Measurements from ENCODE around the gene FBXO45. TPM values are rescaled to one million over a fixed set of nuclear protein-coding genes. Genes with fewer than 3 reads are reported as not detected.

Gene FBXO45
- total and polyA plus RNA-seq, 9 of the 15 experiments (the other 6 are each of a cell fraction or from before 2014, with no cell fraction given) = 15.2 to 52.8 (median 37.0) TPM

DNA sequence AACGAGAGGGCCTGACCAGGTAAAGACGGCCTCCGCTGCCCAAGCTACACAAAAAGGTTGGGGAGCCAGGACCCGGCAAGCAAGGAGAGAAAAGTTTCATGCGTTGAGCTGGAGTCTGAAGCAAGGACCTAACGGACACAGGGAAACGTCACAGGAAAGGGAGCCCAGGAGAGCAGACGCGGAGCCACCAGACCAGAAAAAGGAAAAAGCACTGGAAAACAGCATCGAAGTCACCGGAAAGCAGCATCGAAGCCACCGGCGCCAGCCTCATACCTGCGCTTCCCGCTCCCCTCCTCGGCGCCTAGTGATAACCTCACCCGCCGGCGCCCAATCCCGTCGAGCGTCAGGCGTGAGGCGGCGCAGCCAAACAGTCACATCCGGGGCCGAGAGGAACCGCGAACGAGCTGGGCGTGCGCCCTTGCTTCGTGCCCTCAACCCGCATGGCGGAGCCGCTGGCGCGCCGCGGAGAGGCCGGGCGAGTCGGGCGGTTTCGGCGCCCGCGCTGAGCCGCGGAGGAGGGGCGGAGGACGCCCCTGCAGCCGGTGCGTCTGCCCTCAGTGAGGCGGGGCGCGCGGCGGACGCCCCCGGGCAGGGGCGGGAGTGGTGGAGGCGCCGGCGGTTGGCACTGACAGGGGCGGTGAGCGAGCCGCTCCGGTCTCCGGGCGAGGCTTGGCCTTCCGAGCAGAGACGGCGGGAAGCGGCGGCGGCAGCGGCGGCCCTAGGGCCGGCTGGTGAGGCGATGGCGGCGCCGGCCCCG is at the start of gene FBXO45, which contains the start of gene WDR53 (continued):
- TF ChIP-seq, protein P1, sequence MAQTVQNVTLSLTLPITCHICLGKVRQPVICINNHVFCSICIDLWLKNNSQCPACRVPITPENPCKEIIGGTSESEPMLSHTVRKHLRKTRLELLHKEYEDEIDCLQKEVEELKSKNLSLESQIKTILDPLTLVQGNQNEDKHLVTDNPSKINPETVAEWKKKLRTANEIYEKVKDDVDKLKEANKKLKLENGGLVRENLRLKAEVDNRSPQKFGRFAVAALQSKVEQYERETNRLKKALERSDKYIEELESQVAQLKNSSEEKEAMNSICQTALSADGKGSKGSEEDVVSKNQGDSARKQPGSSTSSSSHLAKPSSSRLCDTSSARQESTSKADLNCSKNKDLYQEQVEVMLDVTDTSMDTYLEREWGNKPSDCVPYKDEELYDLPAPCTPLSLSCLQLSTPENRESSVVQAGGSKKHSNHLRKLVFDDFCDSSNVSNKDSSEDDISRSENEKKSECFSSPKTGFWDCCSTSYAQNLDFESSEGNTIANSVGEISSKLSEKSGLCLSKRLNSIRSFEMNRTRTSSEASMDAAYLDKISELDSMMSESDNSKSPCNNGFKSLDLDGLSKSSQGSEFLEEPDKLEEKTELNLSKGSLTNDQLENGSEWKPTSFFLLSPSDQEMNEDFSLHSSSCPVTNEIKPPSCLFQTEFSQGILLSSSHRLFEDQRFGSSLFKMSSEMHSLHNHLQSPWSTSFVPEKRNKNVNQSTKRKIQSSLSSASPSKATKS (CRISPR knock-in tag; IDR thresholded peaks at IDR 0.05) = no peak
- TF ChIP-seq KDM4B (IDR thresholded peaks at IDR 0.05; ENCODE audit: borderline replicate concordance in 2 of 2, low read depth in 1 of 2) (peak in 1 of 2 experiments; percentile 87; a peak in 1 of 4 replicates), FOXJ3 (CRISPR knock-in tag; IDR thresholded peaks at IDR 0.05) (no peak), SAFB2 (IDR thresholded peaks at IDR 0.05; ENCODE audit: borderline replicate concordance, low read depth, low read length, severe bottlenecking) (no peak), ELF2 (CRISPR knock-in tag; IDR thresholded peaks at IDR 0.05) (peak; percentile 85; the same call in 1 of the 2 replicates), IRF2 (CRISPR knock-in tag; IDR thresholded peaks at IDR 0.05) (no peak), CBX5 (IDR thresholded peaks at IDR 0.05; ENCODE audit: borderline replicate concordance, low read depth) (no peak; the same call in 1 of the 2 replicates), RBM34 (IDR thresholded peaks at IDR 0.05; ENCODE audit: borderline replicate concordance, insufficient read depth, low read length) (no peak), SNRNP70 (optimal IDR thresholded peaks at IDR 0.05; ENCODE audit: low read depth, low read length) (no peak), MTA2 (IDR thresholded peaks at IDR 0.05; ENCODE audit: low read depth) (no peak), GTF2E2 (tag; IDR thresholded peaks at IDR 0.05) (no peak), RBM25 (IDR thresholded peaks at IDR 0.05; ENCODE audit: low read depth, low read length, severe bottlenecking) (peak; percentile 60), HSF4 (CRISPR knock-in tag; IDR thresholded peaks at IDR 0.05; ENCODE audit: borderline replicate concordance) (no peak), MYC (IDR thresholded peaks at IDR 0.05; ENCODE audit: low read depth, low read length) (peak; percentile 94), MYC (CRISPR knock-in tag; IDR thresholded peaks at IDR 0.05; ENCODE audit: borderline replicate concordance, low read depth) (no peak), MEF2D (tag; conservative IDR thresholded peaks at IDR 0.05; ENCODE audit: low read depth) (no peak), ZNF780A (CRISPR knock-in tag; IDR thresholded peaks at IDR 0.05) (no peak), ZC3H11A (IDR thresholded peaks at IDR 0.05; ENCODE audit: low read depth, low read length) (no peak), RBM15 (IDR thresholded peaks at IDR 0.05; ENCODE audit: insufficient read depth, low read length) (no peak), ZNF766 (CRISPR knock-in tag; conservative IDR thresholded peaks at IDR 0.05) (no peak)
- TF ChIP-seq, protein P2, sequence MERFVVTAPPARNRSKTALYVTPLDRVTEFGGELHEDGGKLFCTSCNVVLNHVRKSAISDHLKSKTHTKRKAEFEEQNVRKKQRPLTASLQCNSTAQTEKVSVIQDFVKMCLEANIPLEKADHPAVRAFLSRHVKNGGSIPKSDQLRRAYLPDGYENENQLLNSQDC (CRISPR knock-in tag; IDR thresholded peaks at IDR 0.05) = no peak
- TF ChIP-seq, protein P3, sequence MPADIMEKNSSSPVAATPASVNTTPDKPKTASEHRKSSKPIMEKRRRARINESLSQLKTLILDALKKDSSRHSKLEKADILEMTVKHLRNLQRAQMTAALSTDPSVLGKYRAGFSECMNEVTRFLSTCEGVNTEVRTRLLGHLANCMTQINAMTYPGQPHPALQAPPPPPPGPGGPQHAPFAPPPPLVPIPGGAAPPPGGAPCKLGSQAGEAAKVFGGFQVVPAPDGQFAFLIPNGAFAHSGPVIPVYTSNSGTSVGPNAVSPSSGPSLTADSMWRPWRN (IDR thresholded peaks at IDR 0.05; ENCODE audit: low read depth) = no peak
- TF ChIP-seq, protein P4, sequence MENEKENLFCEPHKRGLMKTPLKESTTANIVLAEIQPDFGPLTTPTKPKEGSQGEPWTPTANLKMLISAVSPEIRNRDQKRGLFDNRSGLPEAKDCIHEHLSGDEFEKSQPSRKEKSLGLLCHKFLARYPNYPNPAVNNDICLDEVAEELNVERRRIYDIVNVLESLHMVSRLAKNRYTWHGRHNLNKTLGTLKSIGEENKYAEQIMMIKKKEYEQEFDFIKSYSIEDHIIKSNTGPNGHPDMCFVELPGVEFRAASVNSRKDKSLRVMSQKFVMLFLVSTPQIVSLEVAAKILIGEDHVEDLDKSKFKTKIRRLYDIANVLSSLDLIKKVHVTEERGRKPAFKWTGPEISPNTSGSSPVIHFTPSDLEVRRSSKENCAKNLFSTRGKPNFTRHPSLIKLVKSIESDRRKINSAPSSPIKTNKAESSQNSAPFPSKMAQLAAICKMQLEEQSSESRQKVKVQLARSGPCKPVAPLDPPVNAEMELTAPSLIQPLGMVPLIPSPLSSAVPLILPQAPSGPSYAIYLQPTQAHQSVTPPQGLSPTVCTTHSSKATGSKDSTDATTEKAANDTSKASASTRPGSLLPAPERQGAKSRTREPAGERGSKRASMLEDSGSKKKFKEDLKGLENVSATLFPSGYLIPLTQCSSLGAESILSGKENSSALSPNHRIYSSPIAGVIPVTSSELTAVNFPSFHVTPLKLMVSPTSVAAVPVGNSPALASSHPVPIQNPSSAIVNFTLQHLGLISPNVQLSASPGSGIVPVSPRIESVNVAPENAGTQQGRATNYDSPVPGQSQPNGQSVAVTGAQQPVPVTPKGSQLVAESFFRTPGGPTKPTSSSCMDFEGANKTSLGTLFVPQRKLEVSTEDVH (IDR thresholded peaks at IDR 0.05; ENCODE audit: low read depth, partially characterized antibody) = peak; percentile 94
